Large intestine (tissue), 3 donors: ENCODE measurements around the gene CTNNA2. TPM values are rescaled to one million over a fixed set of nuclear protein-coding genes. Genes with fewer than 3 reads are reported as not detected.

Experiments used
- DNase-seq, 2 donors: peaks; one replicate each; pipeline versions ENCODE4 v3.0.0 to v3.0.0-alpha.2; 2013
- H3K27ac ChIP-seq: one replicate; pipeline ENCODE4 v1.5.1; 2013; ENCODE audit warnings: low read length
- H3K27me3 ChIP-seq: 2 replicates; pipeline ENCODE4 v1.6.1; 2013; ENCODE audit warnings: low read length; ENCODE audit not compliant: control insufficient read depth, insufficient read depth
- H3K36me3 ChIP-seq: 2 replicates; pipeline ENCODE4 v1.6.1; 2013; ENCODE audit warnings: low read length; ENCODE audit not compliant: control insufficient read depth, insufficient read depth
- H3K4me1 ChIP-seq: one replicate; pipeline ENCODE4 v1.6.1; 2013; ENCODE audit warnings: low read length; ENCODE audit not compliant: control insufficient read depth, insufficient read depth
- H3K4me3 ChIP-seq: one replicate; pipeline ENCODE4 v1.5.1; 2013; ENCODE audit warnings: low read length
- H3K9me3 ChIP-seq: one replicate; pipeline ENCODE4 v1.6.1; 2013; ENCODE audit warnings: mild to moderate bottlenecking, low read depth, low read length, moderate library complexity; ENCODE audit not compliant: control insufficient read depth
- WGBS: methylation state at CpG from one replicate; pipeline ENCODE4 v1.1.5; 2013; ENCODE audit warnings: low lambda C conversion rate; ENCODE audit not compliant: insufficient coverage; 5-methylcytosine and 5-hydroxymethylcytosine counted together
- polyA plus RNA-seq: library from polyadenylated mRNA; unstranded; fragments of 120-200 nt; gene quantifications from one replicate; pipeline ENCODE4 v1.2.1, GENCODE V29; 2013

The CTNNA2 gene
- polyA plus RNA-seq, 1 donor, result 7.5 TPM

DNA sequence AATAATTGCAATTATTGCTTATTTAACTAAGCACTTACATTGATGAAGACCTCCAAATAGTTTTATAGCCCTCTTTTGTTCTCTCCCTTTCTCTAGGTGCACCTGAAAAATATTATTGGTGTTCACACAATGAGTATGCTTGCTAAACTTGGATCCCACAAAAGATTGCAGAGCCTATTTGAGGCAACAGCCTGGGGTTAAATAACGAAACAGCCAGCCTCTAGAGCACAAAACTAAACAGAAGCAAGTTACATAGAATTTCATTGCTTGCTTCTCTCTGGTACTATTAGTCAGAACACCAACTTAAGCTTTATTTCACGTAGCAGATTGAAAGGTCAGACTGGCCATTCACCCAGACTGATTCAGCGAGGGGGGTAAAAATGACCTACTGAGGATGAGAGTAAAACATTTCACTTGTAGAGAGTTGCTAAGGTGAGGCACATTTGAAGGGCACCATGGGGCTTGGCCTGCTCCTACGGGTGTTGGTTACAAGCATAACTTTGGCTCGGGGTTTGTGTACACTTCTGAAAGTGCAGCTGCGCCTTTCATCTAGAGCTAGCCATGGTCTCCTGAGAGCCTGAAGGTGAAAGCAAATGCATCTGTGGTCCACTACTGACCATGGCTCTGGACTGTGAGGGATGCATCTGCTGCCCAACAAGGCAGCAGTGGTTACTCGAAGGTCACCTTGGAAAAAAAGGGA, 1016.8 kb downstream of the CTNNA2 start:
- no peak for DNase-seq
- Histone ChIP-seq H3K4me3 (no peak overlapping the region), H3K4me1 (no peaks in the 10 kb centered on the region), H3K36me3 (no peaks in the 10 kb centered on the region), H3K27me3 (no peaks in the 10 kb centered on the region), H3K9me3 (no peaks in the 10 kb centered on the region), H3K27ac (no peak overlapping the region)
- WGBS, result no CpG with 5 or more reads among the region's 7 CpGs

DNA sequence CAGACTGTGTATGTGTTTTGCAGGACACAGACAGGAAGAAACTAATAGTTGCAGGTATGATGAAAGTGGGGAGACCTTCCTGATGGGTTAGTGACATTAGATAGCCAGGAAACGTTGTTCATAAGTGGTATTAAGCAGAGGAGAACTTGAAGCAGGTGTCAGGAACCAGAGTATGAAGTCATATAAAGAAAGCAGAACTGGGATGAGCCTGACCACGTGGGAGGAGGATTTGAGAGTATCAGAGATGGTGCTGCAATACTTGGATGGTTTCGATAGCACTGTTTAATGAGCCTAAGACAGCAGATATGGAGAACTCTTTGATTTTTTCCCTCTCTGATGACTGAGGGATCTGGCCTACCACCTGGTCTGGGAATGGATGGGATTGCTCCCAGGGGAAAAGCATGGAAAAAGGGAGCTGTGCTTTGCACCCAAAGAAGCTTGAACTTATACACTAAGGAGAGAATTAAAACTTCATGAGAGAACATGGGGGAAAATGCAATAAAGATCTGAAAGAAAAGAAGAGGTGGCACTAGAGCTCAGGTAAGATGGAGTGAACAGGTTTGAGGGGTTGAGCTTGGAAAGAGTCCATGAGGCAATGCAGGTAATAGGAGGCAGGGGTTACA, 1017.7 kb downstream of the CTNNA2 start:
- no peak for DNase-seq
- Histone ChIP-seq H3K27ac (no peak overlapping the region), H3K4me3 (no peak overlapping the region), H3K4me1 (no peaks in the 10 kb centered on the region), H3K9me3 (no peaks in the 10 kb centered on the region), H3K36me3 (no peaks in the 10 kb centered on the region), H3K27me3 (no peaks in the 10 kb centered on the region)
- 40% methylated on average over 1 of the region's 3 CpGs for WGBS

DNA sequence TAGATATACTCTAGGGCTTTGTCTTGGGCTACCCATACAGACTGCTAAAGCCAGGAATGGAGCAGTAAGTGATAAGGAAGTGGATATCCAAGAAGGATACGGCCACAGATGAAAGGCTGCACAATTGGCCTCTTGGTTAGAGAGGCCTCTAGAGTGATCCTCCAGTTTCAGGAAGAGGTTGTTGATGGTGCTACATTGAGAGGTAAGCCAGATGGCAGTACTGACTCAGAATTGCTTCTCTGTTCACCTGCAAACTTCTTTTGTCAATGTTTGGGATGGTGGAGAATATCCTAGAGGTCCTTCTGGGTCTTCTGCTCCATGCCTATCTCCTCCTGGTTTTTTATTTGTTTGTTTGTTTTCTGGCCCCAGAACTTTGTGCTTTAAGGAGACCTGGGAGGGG, 1018.5 kb downstream of the CTNNA2 start:
- H3K4me1 ChIP-seq, result no peaks in the 10 kb centered on the region
- H3K27ac ChIP-seq, result no peak overlapping the region
- no peak overlapping the region for H3K4me3 ChIP-seq
- no peaks in the 10 kb centered on the region for H3K36me3 ChIP-seq
- no peaks in the 10 kb centered on the region for H3K27me3 ChIP-seq
- DNase-seq, result no peak
- no CpG with 5 or more reads among the region's 1 CpG for WGBS
- no peaks in the 10 kb centered on the region for H3K9me3 ChIP-seq

DNA sequence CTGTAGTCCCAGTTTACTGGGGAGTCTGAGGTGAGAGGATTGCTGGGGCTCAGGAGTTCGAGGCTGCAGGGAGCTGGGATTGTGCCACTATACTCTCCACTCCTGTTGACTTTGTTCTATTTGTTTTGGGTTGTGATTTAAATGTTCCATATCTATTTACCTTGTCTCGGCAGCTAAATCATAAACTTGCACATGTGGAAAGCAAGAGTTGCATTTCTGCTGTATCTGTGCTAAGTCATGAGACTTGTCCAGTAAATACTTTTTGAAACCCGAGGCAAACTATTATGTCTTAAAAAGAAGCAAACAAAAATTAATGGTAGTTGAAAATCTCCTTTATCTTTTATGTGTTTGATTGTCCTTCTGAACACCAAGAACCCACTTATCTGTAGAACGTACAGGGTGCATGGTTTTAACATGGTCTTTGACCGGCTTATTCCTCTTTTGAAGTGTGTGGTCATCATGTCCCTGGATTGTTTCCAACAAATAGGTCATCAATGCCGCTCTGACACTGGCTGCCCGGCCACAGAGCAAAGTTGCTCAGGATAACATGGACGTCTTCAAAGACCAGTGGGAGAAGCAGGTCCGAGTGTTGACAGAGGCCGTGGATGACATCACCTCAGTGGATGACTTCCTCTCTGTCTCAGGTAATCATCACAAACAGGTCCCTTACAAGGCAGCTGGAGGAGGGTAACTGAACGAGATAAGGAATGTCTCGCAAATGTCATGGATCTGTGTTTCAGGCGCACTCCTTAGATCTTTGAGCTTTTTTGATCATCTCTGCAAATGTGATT, 1032.8 kb downstream of the CTNNA2 start:
- peak overlapping the region; percentile 62 for H3K27ac ChIP-seq
- no peaks in the 10 kb centered on the region for H3K9me3 ChIP-seq
- 13% methylated on average over 3 of the region's 13 CpGs for WGBS
- H3K4me1 ChIP-seq, result no peaks in the 10 kb centered on the region
- H3K4me3 ChIP-seq, result no peak overlapping the region
- no peaks in the 10 kb centered on the region for H3K36me3 ChIP-seq
- peak; percentile 54 to 77 for DNase-seq
- H3K27me3 ChIP-seq, result no peaks in the 10 kb centered on the region

DNA sequence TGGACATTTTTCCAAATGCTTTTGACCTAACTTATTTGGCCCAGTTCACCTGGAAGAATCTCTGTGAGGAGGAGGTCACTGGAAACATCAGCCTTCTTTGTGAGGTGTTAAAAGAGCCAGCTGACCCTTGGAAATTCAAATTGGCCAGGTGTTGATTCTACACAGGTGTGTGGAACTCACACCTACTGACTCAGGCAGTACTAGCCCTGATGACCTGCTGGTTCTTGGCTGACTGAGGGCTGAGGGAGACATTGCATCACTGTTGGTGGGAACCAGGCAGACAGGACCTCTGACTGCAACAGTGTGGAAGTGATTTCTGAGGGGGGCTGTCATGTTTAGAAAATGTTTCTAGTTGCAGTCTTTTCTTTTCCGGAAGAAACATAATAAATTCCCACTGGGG, 1033.9 kb downstream of the CTNNA2 start:
- DNase-seq, result peak in 1 of 2 donors; percentile 6
- H3K9me3 ChIP-seq, result no peaks in the 10 kb centered on the region
- H3K27me3 ChIP-seq, result no peaks in the 10 kb centered on the region
- H3K4me1 ChIP-seq, result no peaks in the 10 kb centered on the region
- H3K27ac ChIP-seq, result no peak overlapping the region
- no peak overlapping the region for H3K4me3 ChIP-seq
- no peaks in the 10 kb centered on the region for H3K36me3 ChIP-seq
- 100% methylated on average over 1 of the region's 1 CpG for WGBS

DNA sequence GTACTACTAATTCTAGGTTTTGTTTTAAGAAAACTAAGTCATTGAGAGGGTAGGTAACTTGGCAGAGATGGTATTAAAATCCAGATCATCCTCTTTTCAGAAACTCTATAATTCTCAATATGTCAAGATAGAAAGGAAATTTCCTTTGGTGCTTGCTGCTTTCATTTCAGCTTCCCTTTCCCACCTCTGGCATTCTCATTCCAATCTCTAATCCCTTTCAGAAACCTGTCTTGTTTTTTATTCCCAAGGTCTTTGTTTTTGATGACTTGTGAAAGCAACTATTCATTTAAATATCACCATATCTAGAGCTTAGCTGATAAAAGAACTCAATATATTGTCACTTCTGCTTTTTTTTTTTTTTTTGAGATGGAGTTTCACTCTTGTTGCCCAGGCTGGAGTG, 1034.5 kb downstream of the CTNNA2 start:
- H3K27me3 ChIP-seq, result no peaks in the 10 kb centered on the region
- H3K9me3 ChIP-seq, result no peaks in the 10 kb centered on the region
- H3K27ac ChIP-seq, result no peak overlapping the region
- DNase-seq, result no peak
- no peak overlapping the region for H3K4me3 ChIP-seq
- H3K4me1 ChIP-seq, result no peaks in the 10 kb centered on the region
- no peaks in the 10 kb centered on the region for H3K36me3 ChIP-seq

DNA sequence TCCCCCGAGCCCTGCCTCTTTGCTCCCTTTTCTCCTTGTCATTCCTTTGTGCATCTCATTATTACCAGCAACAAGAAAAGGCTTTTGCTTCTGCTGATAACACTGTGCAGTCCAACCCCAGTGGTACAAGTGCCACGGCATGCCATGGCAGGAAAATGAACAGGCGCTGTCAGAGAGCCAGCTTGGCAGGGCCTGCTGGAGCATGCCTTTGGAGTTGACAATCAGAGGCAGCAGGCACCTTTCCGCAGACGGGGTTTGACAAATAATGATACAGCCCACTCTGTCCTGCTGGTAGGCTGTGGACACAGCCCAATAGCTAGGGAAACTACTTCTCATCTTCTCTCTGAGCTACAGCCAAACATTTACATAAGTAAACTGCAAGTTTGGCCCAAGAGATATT, 1035.6 kb downstream of the CTNNA2 start:
- DNase-seq, result no peak
- WGBS, result 100% methylated on average over 1 of the region's 5 CpGs
- no peaks in the 10 kb centered on the region for H3K4me1 ChIP-seq

DNA sequence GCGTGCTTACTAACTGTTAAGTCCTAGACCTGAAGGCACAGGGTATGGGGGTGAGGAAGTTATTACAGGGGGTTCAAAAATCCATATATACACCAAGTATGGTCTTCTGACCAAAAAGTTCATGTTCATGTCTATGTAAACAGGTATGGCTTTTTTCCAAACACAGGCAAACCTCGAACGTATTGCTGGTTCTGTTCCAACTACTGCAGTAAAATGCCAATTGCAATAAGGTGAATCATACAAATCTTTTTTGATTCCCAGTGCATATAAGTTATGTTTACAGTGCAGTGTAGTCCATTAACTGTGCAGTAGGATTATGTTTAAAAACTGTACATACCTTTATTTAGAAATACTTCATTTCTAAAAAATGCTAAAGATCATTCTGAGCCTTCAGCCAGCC, 1037.0 kb downstream of the CTNNA2 start:
- H3K36me3 ChIP-seq, result no peaks in the 10 kb centered on the region
- WGBS, result no CpG with 5 or more reads among the region's 3 CpGs
- DNase-seq, result no peak
- no peaks in the 10 kb centered on the region for H3K27me3 ChIP-seq
- no peak overlapping the region for H3K27ac ChIP-seq
- no peaks in the 10 kb centered on the region for H3K4me1 ChIP-seq
- no peaks in the 10 kb centered on the region for H3K9me3 ChIP-seq
- no peak overlapping the region for H3K4me3 ChIP-seq

More for the DNA sequence above, 1035.6 kb downstream of the CTNNA2 start:
- no peak overlapping the region for H3K4me3 ChIP-seq
- no peak overlapping the region for H3K27ac ChIP-seq
- no peaks in the 10 kb centered on the region for H3K36me3 ChIP-seq
- no peaks in the 10 kb centered on the region for H3K9me3 ChIP-seq
- H3K27me3 ChIP-seq, result no peaks in the 10 kb centered on the region

DNA sequence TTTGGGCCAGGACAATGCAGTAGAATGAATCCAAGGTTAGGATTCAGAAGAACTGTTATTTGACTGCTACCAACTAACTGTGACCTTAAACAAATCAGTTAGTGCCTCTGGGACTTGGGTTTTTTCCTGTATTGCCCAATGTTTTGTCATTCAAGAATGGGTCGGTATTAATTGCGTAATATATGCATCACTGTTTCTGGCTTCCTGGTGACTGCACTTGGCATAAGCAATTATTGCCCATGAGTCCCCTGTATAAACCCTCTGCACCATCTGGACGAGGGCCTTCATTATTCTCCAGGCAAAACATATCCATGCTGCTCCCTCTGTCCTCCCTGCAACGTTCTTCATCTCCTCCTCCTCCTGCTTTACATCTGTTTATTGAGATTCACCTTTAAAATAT, 1047.5 kb downstream of the CTNNA2 start:
- DNase-seq, result no peak
- H3K9me3 ChIP-seq, result no peaks in the 10 kb centered on the region
- WGBS, result no CpG with 5 or more reads among the region's 4 CpGs
- H3K27ac ChIP-seq, result no peak overlapping the region
- H3K4me1 ChIP-seq, result peaks cover 13% of the 10 kb centered on the region
- no peaks in the 10 kb centered on the region for H3K36me3 ChIP-seq
- H3K4me3 ChIP-seq, result no peak overlapping the region
- no peaks in the 10 kb centered on the region for H3K27me3 ChIP-seq

DNA sequence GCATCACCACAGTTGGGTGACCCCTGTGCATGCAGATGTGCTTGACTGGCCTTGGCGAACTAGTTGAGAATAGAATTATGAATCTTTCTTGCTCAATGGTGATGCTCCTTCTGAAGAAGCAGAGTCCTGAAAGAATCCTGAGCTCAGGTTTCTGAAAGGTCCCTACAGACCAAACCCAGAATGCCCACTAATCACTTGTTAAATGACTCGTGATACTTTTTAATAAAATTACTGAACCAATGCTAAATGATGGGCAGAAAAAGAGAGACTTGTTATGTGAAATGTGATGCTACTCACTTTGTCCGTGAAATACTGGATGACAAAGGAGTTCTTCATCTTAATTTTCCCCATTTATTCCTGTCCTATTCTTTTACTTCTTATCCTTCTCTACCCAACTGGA, 1055.2 kb downstream of the CTNNA2 start:
- Histone ChIP-seq H3K4me1 (no peaks in the 10 kb centered on the region), H3K9me3 (no peaks in the 10 kb centered on the region), H3K4me3 (no peak overlapping the region), H3K27me3 (no peaks in the 10 kb centered on the region), H3K36me3 (no peaks in the 10 kb centered on the region), H3K27ac (no peak overlapping the region)
- no peak for DNase-seq
- WGBS, result 86% methylated on average over 1 of the region's 3 CpGs
